DMS 273 (cell line): Measurements from ENCODE around the gene HOXA7.
A peak's percentile ranks its signal among the peaks of the same experiment; 100 is the strongest.

Experiments used
- DNase-seq: peaks from one replicate; lab custom pipeline; 2025; ENCODE audit not compliant: unreplicated experiment; lab: John Stamatoyannopoulos, UW

Gene HOXA7

GRCh38 chr7:27159266-27160144, 3.0 kb upstream of the HOXA7 start:
- DNase-seq = no peak

- DNase-seq = no peak
These were observed 2.2 kb upstream of the HOXA7 start for GRCh38 chr7:27158436-27159265.

GRCh38 chr7:27157702-27158431, 1.4 kb upstream of the HOXA7 start:
- no peak for DNase-seq

GRCh38 chr7:27156916-27157701, 634 bp upstream of the HOXA7 start:
- peak; percentile 66 for DNase-seq

GRCh38 chr7:27155816-27156507, 513 bp downstream of the HOXA7 start:
- peak; percentile 84 for DNase-seq

GRCh38 chr7:27154901-27155815, 1.3 kb downstream of the HOXA7 start:
- DNase-seq = peak; percentile 51

GRCh38 chr7:27154369-27154768, 2.1 kb downstream of the HOXA7 start:
- no peak for DNase-seq

GRCh38 chr7:27153526-27153925, 2.9 kb downstream of the HOXA7 start:
- DNase-seq = no peak

GRCh38 chr7:27152816-27153442, 3.5 kb downstream of the HOXA7 start:
- no peak for DNase-seq

GRCh38 chr7:27151931-27152815, 4.3 kb downstream of the HOXA7 start, which contains the start of gene HOXA3:
Gene HOXA3, minus strand, starts transcription at chr7:27152583. Its CDS starts 41,943 bp downstream, at chr7:27110640.
- no peak for DNase-seq

- DNase-seq = peak; percentile 41
These were observed 5.0 kb downstream of the HOXA7 start for GRCh38 chr7:27151341-27151930.

GRCh38 chr7:27150568-27151340, 5.7 kb downstream of the HOXA7 start:
- peak; percentile 91 for DNase-seq

- DNase-seq = peak; percentile 62
These were observed 6.5 kb downstream of the HOXA7 start for GRCh38 chr7:27149842-27150567.

- peak; percentile 54 for DNase-seq
These were observed 7.5 kb downstream of the HOXA7 start for GRCh38 chr7:27148756-27149641.
